HepG2 (cell line): Measurements from ENCODE around the gene CORO1A. TPM values are rescaled to one million over a fixed set of nuclear protein-coding genes. Genes with fewer than 3 reads are reported as not detected.

Experiments
- CAMTA2 ChIP-seq: sonication (generic); formaldehyde crosslinking; IDR thresholded peaks from 2 replicates; pipeline ENCODE4 v1.4.0; 2020; ENCODE audit warnings: mild to moderate bottlenecking, missing genetic modification reagents, borderline replicate concordance
- CENPT ChIP-seq: sonication (generic); formaldehyde crosslinking; IDR thresholded peaks from 2 replicates; pipeline ENCODE4 v1.8.0; 2022; ENCODE audit warnings: low read depth, mild to moderate bottlenecking, moderate library complexity, missing genetic modification reagents
- CREM ChIP-seq, 2 experiments: sonication (generic) in 1 of 2; formaldehyde crosslinking in 1 of 2; IDR thresholded peaks; 2 replicates each; pipeline versions ENCODE4 v1.4.0 to v1.6.1; 2016 to 2020; ENCODE audit warnings: antibody characterized with exemption in 1 of 2, mild to moderate bottlenecking in 1 of 2, missing genetic modification reagents in 1 of 2
- FOXA3 ChIP-seq: IDR thresholded peaks from 2 replicates; pipeline ENCODE4 v1.6.1; 2016; ENCODE audit warnings: missing genetic modification reagents, missing compliant biosample characterization
- GATAD2A ChIP-seq: IDR thresholded peaks from 2 replicates; pipeline ENCODE4 v1.6.1; 2016
- HMGA1 ChIP-seq: sonication (generic); formaldehyde crosslinking; conservative IDR thresholded peaks from 2 replicates; pipeline ENCODE4 v1.4.0; 2020; ENCODE audit warnings: missing genetic modification reagents
- HNF1B ChIP-seq: sonication (generic); formaldehyde crosslinking; IDR thresholded peaks from 2 replicates; pipeline ENCODE4 v1.5.1; 2020; ENCODE audit warnings: mild to moderate bottlenecking, moderate library complexity, missing genetic modification reagents
- HNRNPH1 ChIP-seq: fragments of 200-400 bp; formaldehyde crosslinking; optimal IDR thresholded peaks from 2 replicates; pipeline ENCODE3; 2017; ENCODE audit warnings: mild to moderate bottlenecking, low read depth, low read length
- RFXAP ChIP-seq: sonication (generic); formaldehyde crosslinking; IDR thresholded peaks from 2 replicates; pipeline ENCODE4 v1.4.0; 2020; ENCODE audit warnings: missing genetic modification reagents, borderline replicate concordance
- STAG1 ChIP-seq: sonication (generic); formaldehyde crosslinking; IDR thresholded peaks from 2 replicates; pipeline ENCODE4 v1.4.0; 2020; ENCODE audit warnings: missing genetic modification reagents
- ZFP1 ChIP-seq: IDR thresholded peaks from 2 replicates; pipeline ENCODE4 v1.6.1; 2016
- ZNF24 ChIP-seq: fragments of 450-650 bp; IDR thresholded peaks from 2 replicates; pipeline ENCODE4 v1.6.1; 2017; ENCODE audit warnings: antibody characterized with exemption, mild to moderate bottlenecking
- ZNF510 ChIP-seq: sonication (generic); formaldehyde crosslinking; IDR thresholded peaks from 2 replicates; pipeline ENCODE4 v1.4.0; 2020; ENCODE audit warnings: low read depth, mild to moderate bottlenecking, missing genetic modification reagents
- ZNF687 ChIP-seq: sonication (generic); formaldehyde crosslinking; IDR thresholded peaks from 2 replicates; pipeline ENCODE4 v1.5.1; 2020; ENCODE audit warnings: mild to moderate bottlenecking, missing genetic modification reagents, moderate library complexity
- ZNF83 ChIP-seq: sonication (generic); formaldehyde crosslinking; IDR thresholded peaks from 2 replicates; pipeline ENCODE4 v1.4.0; 2020; ENCODE audit warnings: missing genetic modification reagents, mild to moderate bottlenecking, borderline replicate concordance
- polyA plus RNA-seq, 8 experiments: library from polyadenylated mRNA; depleted of rRNA in 3 of 8; stranded (reverse) in 7 of 8; unstranded in 1 of 8; fragments of >200 nt; fragmentation: Illumina TruSeq in 4 of 8; extraction: Trizol in 4 of 8; gene quantifications; 2 replicates each; pipeline versions ENCODE4 v1.2.1 to v1.2.3, GENCODE V29; 2011 to 2016; ENCODE audit warnings: low read depth in 4 of 8, missing spikeins in 1 of 8, mixed read lengths in 1 of 8; ENCODE audit not compliant: insufficient read depth in 1 of 8
- total RNA-seq, 5 experiments: library from RNA; depleted of rRNA; stranded (reverse); fragments of >200 nt; fragmentation: Illumina TruSeq; extraction: Trizol; gene quantifications; 2 replicates each; pipeline ENCODE4 v1.2.3, GENCODE V29; 2016; ENCODE audit warnings: low read depth in 1 of 5
- TF ChIP-seq, protein P1 (sequence below): sonication (generic); formaldehyde crosslinking; IDR thresholded peaks from 2 replicates; pipeline ENCODE4 v1.4.0; 2020; ENCODE audit warnings: missing genetic modification reagents, mild to moderate bottlenecking, borderline replicate concordance
- TF ChIP-seq, protein P2 (sequence below): sonication (generic); formaldehyde crosslinking; IDR thresholded peaks from 2 replicates; pipeline ENCODE4 v1.8.0; 2022; ENCODE audit warnings: mild to moderate bottlenecking, missing genetic modification reagents

The CORO1A gene
- total and polyA plus RNA-seq, 2 of the 13 experiments (the other 11 are each of a cell fraction or from before 2014, with no cell fraction given): 6.5 to 12.9 TPM

DNA sequence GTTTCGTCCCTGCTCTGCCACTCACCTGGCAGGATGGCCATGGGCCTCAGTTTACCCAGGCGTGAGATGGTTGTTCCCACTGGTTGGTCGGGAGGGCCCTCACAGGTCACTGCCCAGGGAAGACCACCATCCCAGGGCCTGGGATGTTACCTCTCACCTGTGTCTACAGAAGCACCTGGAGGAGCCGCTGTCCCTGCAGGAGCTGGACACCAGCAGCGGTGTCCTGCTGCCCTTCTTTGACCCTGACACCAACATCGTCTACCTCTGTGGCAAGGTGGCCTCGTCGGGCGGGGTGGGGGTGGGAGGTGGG, 4.1 kb downstream of the CORO1A start (continued):
- TF ChIP-seq ZNF687 (CRISPR knock-in tag) (no peak), ZNF24 (no peak), STAG1 (CRISPR knock-in tag) (no peak), FOXA3 (CRISPR knock-in tag) (no peak), RFXAP (CRISPR knock-in tag) (no peak), ZFP1 (no peak), ZNF510 (no peak), GATAD2A (CRISPR knock-in tag) (no peak), ZNF83 (CRISPR knock-in tag) (no peak), HMGA1 (CRISPR knock-in tag) (no peak), HNRNPH1 (no peak), CENPT (CRISPR knock-in tag) (0 out of 2 replicates have a peak, but pooled peaks have one; percentile 28), CREM (IDR thresholded peaks at IDR 0.05) (no peak), CREM (CRISPR knock-in tag; IDR thresholded peaks at IDR 0.05) (no peak), HNF1B (CRISPR knock-in tag) (0 out of 2 replicates have a peak, but pooled peaks have one; percentile 38), CAMTA2 (CRISPR knock-in tag) (no peak)
- TF ChIP-seq, protein P1, sequence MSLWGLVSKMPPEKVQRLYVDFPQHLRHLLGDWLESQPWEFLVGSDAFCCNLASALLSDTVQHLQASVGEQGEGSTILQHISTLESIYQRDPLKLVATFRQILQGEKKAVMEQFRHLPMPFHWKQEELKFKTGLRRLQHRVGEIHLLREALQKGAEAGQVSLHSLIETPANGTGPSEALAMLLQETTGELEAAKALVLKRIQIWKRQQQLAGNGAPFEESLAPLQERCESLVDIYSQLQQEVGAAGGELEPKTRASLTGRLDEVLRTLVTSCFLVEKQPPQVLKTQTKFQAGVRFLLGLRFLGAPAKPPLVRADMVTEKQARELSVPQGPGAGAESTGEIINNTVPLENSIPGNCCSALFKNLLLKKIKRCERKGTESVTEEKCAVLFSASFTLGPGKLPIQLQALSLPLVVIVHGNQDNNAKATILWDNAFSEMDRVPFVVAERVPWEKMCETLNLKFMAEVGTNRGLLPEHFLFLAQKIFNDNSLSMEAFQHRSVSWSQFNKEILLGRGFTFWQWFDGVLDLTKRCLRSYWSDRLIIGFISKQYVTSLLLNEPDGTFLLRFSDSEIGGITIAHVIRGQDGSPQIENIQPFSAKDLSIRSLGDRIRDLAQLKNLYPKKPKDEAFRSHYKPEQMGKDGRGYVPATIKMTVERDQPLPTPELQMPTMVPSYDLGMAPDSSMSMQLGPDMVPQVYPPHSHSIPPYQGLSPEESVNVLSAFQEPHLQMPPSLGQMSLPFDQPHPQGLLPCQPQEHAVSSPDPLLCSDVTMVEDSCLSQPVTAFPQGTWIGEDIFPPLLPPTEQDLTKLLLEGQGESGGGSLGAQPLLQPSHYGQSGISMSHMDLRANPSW (CRISPR knock-in tag): no peak
- TF ChIP-seq, protein P2, sequence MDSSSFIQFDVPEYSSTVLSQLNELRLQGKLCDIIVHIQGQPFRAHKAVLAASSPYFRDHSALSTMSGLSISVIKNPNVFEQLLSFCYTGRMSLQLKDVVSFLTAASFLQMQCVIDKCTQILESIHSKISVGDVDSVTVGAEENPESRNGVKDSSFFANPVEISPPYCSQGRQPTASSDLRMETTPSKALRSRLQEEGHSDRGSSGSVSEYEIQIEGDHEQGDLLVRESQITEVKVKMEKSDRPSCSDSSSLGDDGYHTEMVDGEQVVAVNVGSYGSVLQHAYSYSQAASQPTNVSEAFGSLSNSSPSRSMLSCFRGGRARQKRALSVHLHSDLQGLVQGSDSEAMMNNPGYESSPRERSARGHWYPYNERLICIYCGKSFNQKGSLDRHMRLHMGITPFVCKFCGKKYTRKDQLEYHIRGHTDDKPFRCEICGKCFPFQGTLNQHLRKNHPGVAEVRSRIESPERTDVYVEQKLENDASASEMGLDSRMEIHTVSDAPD: peak; percentile 4; the same call in 1 of the 2 replicates
